Putamen (tissue), 1 donor: ENCODE measurements around the gene MPND.

Source experiments
- DNase-seq: peaks from one replicate; pipeline ENCODE4 v3.0.0-alpha.2; 2016; ENCODE audit warnings: low spot score

MPND gene

DNA sequence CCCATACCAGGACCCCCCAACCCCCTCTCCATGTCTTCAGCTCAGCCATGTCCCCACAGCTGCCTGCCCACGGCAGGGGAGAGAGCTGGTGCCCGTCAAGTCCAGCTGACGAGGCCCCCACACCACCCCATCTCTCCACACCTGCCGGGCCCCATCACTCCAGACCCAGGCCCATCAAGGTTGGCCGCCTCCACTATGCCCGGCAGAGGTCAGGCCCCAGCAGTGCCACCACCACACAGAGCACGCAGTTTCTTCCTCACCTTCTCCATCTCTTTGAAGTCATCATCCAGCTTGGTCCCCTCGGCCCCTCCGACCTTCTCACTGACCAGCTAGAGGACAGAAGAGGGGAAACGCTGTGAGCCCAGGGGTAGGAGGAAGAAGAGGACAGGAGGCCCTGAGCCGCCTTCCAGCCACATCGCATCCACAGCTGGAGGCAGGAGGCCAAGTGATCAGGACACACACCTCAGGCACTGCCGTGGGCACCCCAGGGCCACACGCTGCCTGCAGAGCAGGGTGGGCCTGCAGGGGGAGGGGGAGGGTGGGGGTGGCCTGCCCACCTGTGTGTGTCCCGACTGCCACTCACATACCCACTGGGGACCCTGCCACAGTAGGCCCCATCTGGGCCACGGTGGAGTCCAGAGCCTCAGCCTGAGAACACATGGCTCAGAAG lies 23.4 kb downstream of the MPND start:
- no peak for DNase-seq

DNA sequence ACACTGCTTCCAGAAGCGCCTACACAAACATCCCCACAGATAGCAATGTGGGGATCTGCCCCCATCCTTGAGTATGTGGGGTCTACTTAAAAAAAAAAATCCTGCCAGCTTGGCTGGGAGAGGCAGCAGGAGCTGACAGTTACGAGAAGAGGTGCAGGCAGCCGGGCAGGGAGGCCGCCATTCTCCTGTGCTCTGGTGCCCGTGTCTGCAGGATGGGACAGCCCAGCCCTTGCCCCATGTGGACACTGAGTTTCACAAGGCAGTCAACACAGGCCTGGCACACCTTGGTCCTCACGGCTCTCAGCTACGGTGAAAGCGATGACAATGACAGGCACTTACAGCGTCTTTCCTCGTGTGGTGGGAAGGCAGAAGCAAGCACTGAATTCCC lies 24.0 kb downstream of the MPND start:
- no peak for DNase-seq

DNA sequence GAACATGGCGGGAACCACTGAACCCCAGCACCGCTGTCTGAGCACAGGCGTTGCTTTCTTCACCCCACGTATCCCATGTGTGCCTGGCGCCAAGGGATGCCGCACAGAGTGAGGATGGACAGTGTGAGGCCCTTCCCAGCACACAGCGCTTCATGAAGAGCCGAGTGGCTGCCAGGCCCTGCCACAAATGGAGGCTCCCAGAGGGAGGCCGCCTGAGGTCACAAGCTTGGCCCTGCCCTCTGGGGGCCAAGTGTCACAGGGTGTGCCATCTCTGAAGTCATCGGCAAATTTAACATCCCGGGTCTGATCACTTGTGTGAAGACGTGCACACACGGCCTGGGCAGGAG lies 24.4 kb downstream of the MPND start:
- no peak for DNase-seq

DNA sequence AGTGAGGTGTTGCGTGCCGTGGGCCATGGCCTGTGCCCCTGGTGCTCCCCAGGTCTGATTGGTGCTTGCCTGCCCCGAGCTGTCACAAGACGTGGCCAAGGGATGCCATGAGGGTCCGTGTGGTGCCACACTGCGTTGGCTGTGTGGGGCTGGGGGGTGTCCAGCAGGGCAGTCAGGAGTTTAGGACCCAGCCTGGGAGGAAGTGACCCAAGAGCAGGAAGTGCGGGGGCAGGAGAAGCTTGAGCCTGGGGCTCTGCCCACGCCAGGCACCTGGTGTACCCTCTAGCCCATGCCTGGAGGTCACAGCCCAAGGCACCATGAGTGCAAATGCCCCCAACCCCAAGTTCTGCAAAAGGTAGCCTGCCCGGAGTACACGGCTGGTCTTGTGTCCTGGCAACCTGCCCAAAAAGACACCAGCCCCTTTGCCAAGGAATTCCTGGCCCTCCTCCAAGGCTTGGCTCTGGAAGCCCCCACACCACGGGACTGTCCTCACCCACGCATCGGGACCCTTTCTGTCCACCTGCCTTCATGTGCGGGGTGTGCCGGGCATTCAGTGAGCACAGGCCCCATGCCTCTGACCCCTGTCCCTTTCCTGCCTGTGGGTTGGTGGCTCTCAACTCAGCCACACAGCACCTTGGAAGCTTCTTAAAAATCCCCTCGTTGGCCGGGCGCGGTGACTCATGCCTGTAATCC lies 24.9 kb downstream of the MPND start:
- DNase-seq, result no peak

DNA sequence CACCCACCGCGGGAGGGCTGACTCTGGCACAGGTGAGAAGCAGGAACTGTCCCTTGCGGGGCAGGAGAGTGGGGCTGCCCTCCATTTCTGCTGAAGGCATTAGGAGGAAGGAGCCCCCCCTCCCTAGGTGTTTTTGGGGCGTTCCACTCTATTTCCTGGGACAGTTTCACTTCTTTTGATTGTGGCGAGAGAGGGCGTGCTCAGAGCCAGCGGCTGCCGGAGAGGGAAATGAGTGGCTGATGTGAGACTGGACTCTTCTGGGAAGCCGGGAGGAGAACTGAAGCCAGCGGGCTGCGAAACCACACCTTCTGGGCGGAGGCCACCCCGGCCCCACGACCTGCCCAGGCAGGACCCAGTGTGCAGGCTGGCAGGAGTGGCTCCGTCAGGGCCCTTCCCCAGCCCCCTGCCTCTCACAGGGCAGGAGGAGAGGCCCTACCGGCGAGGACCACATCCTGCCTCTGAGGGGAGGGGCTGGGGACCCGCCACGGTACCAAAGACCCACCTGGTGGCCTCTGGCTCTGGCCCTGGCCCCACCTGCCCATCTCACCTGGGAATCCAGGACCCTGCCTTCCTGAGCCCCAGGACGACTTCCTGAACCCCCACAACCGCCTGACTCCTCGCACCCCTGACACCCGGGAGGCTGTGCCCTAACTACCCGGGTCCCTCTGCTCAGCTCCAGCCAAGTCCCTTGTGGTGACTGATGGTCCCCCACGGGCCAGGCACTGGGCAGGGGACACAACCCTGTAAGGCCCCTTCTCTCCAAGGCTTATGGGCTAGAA lies 25.9 kb downstream of the MPND start:
- DNase-seq, result no peak

DNA sequence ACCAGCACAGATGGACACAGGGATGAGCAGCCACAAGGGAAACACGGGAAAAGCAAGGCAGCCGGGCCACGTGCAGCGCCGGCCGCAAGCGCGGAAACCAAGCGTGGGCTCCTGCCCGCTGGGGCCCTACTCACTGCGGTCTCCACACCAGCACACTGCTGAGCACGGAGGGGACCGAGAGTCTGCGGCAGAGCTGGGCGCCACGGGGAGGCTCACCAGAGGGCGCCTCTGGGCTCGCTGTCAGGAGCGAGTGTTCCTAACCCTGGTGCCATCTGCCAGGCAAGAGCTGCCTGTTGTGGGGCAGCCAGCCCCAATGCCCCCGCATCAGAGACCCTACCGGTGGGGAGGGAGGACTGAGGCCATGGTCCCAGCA lies 26.5 kb downstream of the MPND start:
- no peak for DNase-seq

DNA sequence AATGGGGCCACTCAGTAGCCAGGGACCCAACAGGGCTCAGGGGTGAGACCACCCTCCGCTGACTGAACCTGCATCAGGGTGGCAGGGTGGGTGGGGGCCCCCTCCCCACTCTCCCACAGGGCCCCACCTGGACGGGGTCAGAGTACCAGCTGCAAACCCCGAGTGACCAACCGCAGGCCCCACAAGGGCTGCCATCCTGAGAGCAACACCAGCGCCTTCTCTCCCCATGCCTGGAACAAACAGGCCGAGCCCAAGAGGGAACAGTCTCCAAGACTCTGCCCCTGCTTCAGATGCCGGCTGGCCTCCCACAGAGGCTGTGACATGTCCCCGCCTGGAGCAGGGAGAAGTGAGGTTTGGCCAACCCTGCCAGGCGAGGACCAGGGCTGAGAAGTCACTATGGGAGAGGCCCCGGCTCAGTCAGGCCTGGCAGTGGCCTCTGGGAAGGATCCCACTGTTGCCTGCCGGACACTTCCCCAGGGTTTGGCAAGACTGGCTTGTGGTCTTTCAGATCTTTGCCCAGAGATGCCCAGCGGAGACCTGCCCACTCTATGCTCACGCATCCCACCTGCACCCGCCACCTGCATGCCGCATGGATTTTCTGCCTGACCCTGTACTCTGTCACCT lies 27.2 kb downstream of the MPND start:
- no peak for DNase-seq

DNA sequence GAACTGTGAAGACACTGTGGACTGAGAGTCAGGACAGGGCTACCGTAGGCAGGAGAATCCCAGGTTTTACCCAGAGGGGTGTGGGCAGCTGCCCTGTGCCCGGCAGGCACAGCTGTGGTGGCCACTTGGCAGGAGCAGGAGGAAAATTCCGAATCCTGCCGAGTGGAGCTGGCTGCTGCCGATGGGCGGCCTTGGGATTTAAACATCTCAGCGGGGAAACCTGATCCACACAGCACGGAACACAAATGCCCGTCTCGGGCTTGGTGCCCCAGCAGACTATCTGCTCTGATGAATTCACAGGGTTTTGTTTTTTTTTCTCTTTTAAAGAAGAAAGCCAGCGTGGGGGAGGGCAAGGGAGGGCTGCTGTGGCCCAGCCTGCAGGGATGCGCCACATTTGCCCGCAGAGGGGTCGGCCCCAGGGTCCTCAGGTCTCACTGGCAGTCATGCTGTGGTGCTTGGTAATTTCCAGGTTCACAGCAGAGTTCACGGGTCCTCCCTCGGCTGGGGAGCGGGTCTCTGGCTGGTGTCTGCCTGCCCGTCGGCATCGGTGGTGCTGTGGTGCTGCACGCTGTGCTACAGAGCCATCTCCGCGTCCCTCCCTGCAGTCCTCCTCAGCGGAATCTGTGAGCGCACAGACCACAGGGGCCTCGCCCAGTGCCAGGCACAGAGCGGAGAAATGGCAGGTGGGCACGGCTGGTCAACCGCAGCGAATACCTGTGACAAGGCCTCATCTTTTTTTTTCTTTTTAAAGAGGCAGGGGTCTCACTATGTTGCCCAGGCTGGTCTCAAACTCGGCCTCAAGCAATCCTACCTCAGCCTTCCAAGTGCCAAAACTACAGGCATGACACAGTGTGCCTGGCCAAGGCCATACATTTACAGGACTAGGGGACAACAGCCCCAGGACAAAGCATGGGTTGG lies 28.1 kb downstream of the MPND start:
- DNase-seq, result no peak

DNA sequence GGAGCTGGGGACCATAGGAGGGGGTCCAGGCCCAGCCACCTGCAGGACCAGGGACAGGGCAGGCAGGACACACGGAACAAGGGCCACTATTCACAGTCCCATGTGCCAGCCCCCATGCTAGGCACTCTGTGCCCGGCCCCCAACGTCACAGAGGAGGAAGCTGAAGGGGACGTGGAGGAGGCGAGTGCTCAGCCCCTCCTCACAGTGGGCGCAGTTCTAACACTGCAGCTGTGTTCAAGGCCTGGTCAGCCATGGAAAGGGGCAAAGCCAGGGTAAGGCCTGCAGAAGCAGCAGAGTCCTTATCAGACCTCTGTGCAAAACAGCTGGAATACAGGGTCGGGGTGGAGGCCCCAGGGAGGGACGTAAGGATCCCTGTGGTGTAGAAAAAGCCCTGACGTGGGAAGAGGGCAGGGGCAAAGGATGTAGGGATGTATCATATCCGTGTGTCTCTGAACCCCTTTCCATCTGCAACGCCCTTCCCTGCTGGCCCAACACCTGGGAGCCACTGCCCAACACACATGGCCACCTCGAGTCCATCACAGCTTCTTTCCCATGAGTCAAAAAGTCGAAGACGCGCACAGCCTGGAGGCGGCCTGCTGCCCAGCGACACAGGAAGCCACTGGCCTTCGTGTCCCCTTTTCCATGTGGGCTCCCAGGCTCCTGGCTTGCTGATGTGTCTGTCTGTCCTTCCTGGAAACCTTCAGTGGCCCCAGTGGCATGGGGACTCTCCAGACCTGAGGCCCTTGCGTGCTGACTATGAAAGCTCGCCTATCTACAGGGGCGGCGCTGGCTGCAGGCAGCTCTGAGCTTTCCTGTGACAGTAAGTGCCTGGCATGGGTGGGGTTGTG lies 29.0 kb downstream of the MPND start:
- no peak for DNase-seq

DNA sequence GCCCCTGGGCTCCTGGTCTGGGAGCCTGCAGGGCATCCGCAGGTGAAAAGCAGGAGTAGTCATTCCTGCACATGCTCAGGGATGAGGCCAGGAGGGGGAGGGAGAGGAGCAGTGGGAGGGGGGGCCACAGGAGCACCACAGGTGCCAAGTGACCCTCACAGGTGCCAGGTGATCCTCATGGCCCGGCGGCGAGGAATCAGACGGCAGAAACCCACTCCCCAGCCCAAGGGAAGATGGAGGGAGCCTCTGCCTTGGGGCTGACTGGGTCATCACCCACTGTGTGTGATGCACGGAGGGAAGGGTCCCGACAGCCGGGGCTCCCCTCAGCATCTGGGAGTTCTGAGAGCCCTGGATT lies 29.6 kb downstream of the MPND start:
- DNase-seq, result no peak

DNA sequence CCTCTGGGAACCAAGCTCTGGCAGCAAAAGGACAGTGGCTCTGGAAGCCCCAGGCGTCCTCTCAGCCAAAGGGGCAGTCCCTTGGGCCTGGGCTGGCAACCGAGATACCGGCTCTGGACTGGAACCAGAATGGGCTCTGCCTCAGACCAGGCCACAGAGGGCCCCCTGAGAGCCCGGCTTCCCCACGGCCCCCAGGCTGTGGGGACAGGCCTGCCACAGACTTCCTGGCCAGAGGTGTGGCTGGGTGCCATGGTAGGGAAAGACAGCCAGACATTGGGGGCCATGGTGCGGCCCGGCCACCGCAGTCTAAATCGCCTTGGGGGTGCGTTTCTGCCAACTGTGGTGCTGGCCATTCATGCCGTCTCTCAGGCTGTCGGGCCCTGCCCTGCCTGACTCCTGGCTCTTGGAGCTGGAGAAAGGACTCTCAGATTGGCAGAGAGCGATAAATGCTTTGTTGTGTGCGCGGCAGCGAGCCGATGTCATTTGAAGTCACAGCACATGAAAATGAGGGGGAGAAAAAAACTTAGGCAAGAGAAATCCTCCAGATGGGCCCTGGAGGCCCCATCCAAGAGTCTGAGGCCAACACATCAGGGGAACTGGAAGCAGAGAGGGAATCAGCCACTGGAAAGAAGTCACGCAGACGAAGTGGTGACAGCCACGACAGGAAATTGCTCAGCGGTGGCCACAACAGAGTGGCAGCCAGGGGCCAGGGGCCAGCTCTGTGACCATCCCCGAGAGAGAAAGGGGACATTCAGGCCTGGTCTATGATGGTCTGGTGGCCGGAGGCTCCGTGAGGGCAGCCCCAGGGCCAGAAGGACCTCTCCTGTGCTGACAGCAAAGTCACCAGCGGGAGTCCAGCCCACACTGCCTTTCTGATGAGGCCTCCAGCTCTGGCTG lies 30.5 kb downstream of the MPND start:
- DNase-seq, result peak; percentile 78

DNA sequence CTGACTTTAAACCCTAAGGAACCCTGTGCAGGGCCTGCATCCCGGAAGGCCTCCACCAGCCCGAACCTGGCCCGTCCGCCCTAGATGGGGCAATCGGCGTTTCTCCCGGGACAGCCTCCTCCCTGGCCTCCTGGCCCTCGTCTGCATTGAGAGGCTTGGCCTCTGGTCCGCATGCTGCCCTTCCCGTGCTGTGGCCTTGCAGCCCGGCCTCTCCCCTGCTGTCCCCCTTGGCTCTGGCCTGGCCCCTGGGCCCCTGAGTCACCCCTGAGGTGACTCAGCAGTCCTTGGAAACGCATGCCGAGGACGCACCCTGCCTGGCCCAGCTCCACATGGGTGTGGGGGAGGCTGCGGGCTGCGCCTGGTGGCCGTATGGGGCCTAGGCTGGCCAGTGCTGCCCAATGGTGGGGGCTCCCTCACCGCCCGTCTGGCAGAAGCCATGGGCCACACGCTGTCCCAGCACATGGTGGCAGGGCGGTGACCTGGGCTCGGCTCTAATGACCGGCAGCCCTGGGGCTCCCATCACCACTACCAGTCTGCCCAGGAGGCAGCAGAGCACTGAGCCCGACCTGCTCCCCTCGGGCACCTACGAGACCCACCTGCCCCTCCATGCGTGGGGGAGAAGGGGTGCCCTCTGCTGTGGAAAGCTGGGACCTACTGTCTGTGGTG lies 31.3 kb downstream of the MPND start:
- DNase-seq, result no peak

DNA sequence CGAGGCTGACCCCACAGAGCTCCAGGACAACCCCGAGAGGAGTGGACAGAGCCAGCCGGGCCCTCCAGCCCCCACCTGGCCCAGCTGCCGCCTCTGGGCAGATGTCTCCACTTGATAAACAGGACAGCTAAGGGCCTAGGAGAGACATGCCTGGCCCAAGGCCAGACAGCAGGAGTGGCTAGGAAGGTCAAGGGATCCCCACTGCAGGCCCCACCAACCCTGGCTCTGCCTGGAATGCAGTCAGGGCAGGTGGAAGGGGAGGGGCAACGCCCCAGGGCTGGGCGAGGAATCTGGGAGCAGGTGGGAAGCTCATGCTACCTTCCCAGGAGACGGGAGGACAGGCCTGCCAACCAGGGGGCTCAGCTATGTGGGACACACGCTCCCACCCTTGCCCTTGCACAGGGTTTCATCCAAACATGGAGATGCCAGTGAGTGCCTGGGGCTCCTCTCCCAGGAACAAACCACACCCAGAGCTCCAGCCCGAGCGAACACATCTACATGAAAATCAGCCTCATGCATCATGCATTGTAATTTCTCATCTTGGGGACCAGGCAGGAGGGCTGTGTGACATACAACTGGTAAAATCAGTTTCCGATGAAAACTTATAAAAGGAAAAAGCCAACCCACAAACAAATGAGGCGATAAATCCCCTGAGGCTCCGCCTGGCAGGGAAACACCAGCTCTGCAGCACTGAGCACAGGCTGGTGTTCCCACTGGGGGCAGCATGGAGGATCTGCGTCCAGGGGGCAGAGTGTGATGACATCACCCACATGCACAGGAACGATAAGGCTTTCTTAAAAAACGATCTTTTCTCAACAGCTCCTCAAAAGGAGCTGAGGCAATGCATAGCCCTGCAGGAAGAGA lies 32.0 kb downstream of the MPND start:
- no peak for DNase-seq

DNA sequence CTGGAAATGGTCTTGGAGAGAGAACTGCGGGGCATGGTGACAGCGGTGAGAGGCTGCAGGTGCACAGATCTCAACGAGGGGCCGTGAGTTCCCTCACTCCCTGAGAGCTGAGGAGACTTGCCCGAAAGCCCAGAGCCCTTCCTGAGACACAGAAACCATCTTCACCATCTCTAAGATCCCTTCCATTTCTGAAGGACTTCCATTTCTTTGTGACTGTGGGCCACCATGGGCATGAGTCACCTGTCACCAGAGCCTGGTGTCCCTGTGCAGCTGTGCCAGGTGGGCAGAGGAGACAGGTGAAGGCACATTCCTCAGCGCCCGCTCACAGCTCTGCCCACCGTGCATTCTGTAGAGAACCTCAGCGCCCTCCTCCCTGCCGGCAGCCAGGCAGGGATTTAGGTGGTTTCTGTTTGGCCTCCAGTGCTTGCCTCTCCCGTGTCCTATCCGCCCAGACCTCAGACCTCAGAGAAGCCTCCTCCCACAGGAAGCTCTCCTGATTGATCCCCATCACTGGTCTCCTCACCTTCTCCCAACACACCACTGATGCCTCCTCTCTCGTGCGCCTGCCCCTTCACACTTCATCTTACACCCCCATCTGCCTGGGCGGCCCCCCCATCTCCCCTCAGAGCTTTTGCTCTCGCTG lies 32.8 kb downstream of the MPND start:
- no peak for DNase-seq

DNA sequence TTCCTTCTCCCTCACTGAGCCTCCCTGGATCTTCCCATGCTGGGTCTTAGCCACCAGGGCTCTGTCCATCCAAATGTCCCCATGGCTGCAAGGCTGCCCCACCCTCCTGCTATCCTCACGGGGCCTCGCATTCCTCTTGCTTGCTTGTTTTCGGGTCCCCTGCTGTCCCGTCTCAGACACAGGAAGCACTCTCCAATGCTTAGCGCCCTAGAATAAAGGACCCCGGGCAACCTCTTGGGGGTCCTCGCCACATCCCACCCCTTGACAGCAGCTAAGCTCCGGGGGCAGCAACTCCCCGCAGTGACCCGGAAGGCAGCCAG lies 33.3 kb downstream of the MPND start:
- DNase-seq, result no peak

DNA sequence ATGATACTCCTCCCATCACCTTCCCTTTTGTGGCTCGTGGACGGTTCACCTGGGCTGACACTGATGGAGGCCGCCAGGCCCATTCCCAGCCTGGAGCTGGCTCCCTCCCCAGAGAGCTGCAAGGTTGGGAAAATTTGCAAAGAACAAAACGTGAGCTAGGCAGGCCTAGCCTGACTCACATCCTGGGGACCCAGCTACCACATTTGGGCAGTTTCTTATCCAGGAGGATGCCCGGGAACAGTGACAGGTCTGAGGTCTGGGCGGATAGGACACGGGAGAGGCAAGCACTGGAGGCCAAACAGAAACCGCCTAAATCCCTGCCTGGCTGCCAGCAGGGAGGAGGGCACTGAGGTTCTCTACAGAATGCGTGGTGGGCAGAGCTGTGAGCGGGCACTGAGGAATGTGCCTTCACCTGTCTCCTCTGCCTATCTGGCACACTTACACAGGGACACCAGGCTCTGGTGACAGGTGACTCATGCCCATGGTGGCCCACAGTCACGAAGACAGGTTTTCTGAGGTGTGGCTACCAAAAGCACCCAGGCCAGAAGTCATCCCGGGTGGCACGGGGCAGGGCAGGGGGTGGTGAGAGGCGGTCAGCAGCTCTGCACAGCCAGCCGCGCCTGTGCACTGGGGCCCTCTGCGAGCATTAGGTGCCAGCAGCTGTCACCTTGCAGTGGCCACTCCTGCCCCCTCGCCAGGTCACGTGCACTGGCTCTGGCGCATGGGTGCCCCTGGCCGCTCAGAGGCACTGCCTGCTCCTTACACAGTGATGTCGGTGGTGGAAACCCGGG lies 33.8 kb downstream of the MPND start:
- no peak for DNase-seq

DNA sequence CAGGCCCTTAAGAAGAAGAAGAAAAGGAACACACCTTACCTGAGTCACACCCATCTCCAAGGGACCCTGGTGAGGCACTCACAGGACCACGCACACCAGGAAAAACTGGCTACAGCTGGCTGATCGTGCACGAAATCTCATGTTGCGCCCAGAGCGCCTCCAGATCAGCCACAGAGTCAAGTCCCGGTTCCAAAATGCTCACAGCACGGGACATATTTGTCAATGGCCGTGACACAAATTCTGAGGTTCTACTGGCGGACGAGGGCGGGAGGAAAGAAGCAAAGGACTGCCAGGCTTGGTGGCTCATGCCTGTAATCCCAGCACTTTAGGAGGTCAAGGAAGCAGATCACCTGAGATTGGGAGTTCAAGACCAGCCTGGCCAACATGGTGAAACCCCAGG lies 35.5 kb downstream of the MPND start:
- no peak for DNase-seq
